ENCODE results near the gene GPER1.
A peak's percentile ranks its signal among the peaks of the same experiment; 100 is the strongest.
"Not testable (repeated sequence)": the region's sequence is repeated elsewhere in the genome, so short reads cannot be mapped to it uniquely, and the experiment has no call there.

The GPER1 gene

GRCh38 chr7:1087952-1088920, at the start of gene GPER1:
GPER1 (plus strand) TSS chr7:1088113; CDS start chr7:1091729, 3,616 bp downstream.
- no peak for DNase-seq (ENCODE audit: low read depth)

GRCh38 chr7:1040233-1040632, 47.7 kb upstream of the GPER1 start:
- DNase-seq (ENCODE audit: low read depth), result not testable (repeated sequence)

- DNase-seq (ENCODE audit: low read depth), result no peak
Observed at GRCh38 chr7:1040790-1041189, 47.1 kb upstream of the GPER1 start.

GRCh38 chr7:1041551-1042491, 46.1 kb upstream of the GPER1 start:
- DNase-seq (ENCODE audit: low read depth), result no peak

GRCh38 chr7:1042492-1042833, 45.5 kb upstream of the GPER1 start:
- no peak for DNase-seq (ENCODE audit: low read depth)

GRCh38 chr7:1043552-1044188, 44.2 kb upstream of the GPER1 start:
- no peak for DNase-seq (ENCODE audit: low read depth)

- peak; percentile 89 for DNase-seq (ENCODE audit: low read depth)
Observed at GRCh38 chr7:1044189-1045068, 43.5 kb upstream of the GPER1 start, which contains the start of gene GPR146. GPR146 (plus strand) TSS chr7:1044546; CDS start chr7:1057516, 12,970 bp downstream.

GRCh38 chr7:1045069-1046063, 42.5 kb upstream of the GPER1 start:
- no peak for DNase-seq (ENCODE audit: low read depth)

GRCh38 chr7:1046722-1047679, 40.9 kb upstream of the GPER1 start:
- no peak for DNase-seq (ENCODE audit: low read depth)

GRCh38 chr7:1049006-1049741, 38.7 kb upstream of the GPER1 start:
- no peak for DNase-seq (ENCODE audit: low read depth)

- no peak for DNase-seq (ENCODE audit: low read depth)
Observed at GRCh38 chr7:1049801-1050200, 38.1 kb upstream of the GPER1 start.

- no peak for DNase-seq (ENCODE audit: low read depth)
Observed at GRCh38 chr7:1050254-1050906, 37.5 kb upstream of the GPER1 start.

GRCh38 chr7:1050956-1051690, 36.8 kb upstream of the GPER1 start:
- no peak for DNase-seq (ENCODE audit: low read depth)

GRCh38 chr7:1052031-1052818, 35.7 kb upstream of the GPER1 start:
- no peak for DNase-seq (ENCODE audit: low read depth)

- DNase-seq (ENCODE audit: low read depth), result no peak
Observed at GRCh38 chr7:1053002-1053411, 34.9 kb upstream of the GPER1 start.

All from stimulated activated CD8-positive, alpha-beta memory T cell treated with anti-CD3 and anti-CD28 coated beads, Interleukin-7, amount 100 ng/mL, for 24 hours (primary cell).